ENCODE results near the gene NEU1.

DNA sequence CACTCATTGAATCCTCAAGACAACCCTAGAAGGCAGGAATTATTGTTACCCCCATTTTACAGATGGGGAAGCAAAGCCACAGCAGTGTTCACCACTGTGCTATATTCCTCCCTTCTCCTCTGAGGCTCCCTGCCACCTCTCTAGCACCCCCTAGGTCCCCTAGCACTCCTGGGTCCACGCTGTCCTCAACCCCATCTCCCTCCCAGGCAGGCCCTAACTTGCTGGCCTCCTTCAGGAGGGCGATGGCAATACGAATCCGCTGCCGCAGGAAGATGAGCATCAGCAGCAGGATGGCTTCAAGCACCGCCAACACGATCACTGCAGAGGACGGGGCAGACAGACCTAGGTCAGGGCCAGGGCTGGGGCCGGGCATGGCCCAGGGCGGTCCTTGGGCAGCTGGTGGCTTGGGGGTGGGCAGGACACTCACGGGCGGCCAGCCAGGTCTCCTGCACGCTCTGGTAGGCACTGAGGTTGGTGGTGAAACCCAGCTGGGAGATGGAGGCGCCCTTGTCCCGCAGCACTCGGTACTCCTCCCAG lies 7.8 kb upstream of the NEU1 start:
- TF ChIP-seq EP300 (IDR thresholded peaks at IDR 0.05) = no peak
- TF ChIP-seq, protein P1, sequence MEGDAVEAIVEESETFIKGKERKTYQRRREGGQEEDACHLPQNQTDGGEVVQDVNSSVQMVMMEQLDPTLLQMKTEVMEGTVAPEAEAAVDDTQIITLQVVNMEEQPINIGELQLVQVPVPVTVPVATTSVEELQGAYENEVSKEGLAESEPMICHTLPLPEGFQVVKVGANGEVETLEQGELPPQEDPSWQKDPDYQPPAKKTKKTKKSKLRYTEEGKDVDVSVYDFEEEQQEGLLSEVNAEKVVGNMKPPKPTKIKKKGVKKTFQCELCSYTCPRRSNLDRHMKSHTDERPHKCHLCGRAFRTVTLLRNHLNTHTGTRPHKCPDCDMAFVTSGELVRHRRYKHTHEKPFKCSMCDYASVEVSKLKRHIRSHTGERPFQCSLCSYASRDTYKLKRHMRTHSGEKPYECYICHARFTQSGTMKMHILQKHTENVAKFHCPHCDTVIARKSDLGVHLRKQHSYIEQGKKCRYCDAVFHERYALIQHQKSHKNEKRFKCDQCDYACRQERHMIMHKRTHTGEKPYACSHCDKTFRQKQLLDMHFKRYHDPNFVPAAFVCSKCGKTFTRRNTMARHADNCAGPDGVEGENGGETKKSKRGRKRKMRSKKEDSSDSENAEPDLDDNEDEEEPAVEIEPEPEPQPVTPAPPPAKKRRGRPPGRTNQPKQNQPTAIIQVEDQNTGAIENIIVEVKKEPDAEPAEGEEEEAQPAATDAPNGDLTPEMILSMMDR (IDR thresholded peaks at IDR 0.05) = no peak
- no peak for TF ChIP-seq POLR2A (IDR thresholded peaks at IDR 0.05)

All from ovary (tissue), 3 donors.